Measurements from ENCODE around the gene CD40.

The CD40 gene

DNA sequence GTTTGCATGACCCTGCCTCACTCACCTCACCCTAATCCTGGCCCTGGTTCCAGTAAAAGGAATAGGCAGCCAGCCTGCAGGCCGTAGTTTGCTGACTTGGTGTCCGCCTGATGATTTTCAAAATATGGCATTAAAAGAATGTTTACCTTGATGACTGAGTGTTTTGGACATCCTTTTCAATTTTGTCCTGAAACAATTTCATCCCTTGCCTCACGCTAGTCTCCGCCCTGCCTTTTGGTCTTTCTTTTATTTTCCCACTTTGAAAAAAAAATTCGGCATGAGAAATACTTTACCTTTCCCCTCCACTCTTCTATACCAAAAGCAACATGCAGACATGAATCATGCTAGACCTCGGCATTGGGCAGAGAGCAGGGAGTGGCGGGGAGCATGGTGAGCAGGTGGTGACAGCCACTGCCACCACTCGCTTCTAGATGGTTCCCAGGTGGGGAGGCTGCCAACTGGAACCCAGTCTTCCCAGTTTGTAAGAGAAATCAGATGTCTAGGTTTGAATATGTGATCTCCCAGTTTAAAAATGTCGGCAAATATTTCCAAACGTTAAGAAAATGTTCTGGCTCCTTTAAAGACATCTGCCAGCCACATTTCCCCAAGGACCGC lies 9.4 kb downstream of the CD40 start:
- CTCF ChIA-PET, result interaction anchor here (1.8 to 5.7 kb wide), 4 partner anchors 8 to 105 kb away, joined by 6 to 45 read pairs (median 24); partner anchors contain the start of gene CD40
- POLR2A ChIA-PET, result no interaction called here
- TF ChIP-seq CTCF (IDR thresholded peaks at IDR 0.05; ENCODE audit: control extremely low read depth, extremely low read depth, low read depth, missing control alignments), result no peak
- no peak for DNase-seq (ENCODE audit: extremely low spot score)

- CTCF ChIA-PET, result interaction anchor here (0.8 to 5.7 kb wide), 12 partner anchors 9 to 221 kb away, joined by 3 to 45 read pairs (median 6); partner anchors contain the start of genes CD40 and ZNF335
- TF ChIP-seq CTCF (IDR thresholded peaks at IDR 0.05; ENCODE audit: control extremely low read depth, extremely low read depth, low read depth, missing control alignments), result peak; percentile 58
- POLR2A ChIA-PET, result no interaction called here
- no peak for DNase-seq (ENCODE audit: extremely low spot score)
Measured at GRCh38 chr20:46128310-46129151, 10.4 kb downstream of the CD40 start.

GRCh38 chr20:46129955-46130481 lies 11.9 kb downstream of the CD40 start:
- ChIA-PET CTCF (interaction anchor here (0.7 to 5.7 kb wide), 14 partner anchors 9 to 219 kb away, joined by 3 to 45 read pairs (median 4); partner anchors contain the start of genes CD40 and ZNF335), POLR2A (no interaction called here)
- DNase-seq (ENCODE audit: extremely low spot score), result no peak
- no peak for TF ChIP-seq CTCF (IDR thresholded peaks at IDR 0.05; ENCODE audit: control extremely low read depth, extremely low read depth, low read depth, missing control alignments)

DNA sequence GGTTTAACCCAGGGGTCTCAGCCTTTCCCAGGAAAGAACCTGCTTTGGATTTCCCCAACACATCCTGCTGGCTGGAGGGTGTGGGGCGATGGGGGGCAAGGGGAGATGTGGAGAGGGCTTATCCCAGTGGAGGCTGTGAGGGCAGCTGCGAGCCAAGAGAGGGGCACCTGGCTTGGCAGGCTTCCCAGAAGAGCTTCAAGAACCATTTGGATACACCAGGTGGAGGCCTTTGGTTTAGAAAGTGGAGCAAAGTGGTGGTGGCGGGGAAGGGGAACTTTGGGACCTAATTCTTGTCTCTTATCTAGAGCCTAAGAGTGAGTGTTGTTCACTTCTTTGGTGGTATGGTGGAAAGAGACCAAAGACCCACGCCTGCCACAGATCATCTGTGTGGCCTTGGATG lies 12.4 kb downstream of the CD40 start:
- TF ChIP-seq CTCF (IDR thresholded peaks at IDR 0.05; ENCODE audit: control extremely low read depth, extremely low read depth, low read depth, missing control alignments), result no peak
- CTCF ChIA-PET, result interaction anchor here (1.1 to 5.7 kb wide), 8 partner anchors 8 to 219 kb away, joined by 3 to 45 read pairs (median 15); partner anchors contain the start of gene CD40
- POLR2A ChIA-PET, result no interaction called here
- no peak for DNase-seq (ENCODE audit: extremely low spot score)

GRCh38 chr20:46131396-46131795 lies 13.3 kb downstream of the CD40 start:
- DNase-seq (ENCODE audit: extremely low spot score), result no peak
- no peak for TF ChIP-seq CTCF (IDR thresholded peaks at IDR 0.05; ENCODE audit: control extremely low read depth, extremely low read depth, low read depth, missing control alignments)
- ChIA-PET CTCF (interaction anchor here (1.0 to 5.7 kb wide), 18 partner anchors 8 to 224 kb away, joined by 3 to 45 read pairs (median 6); partner anchors contain the start of gene CD40), POLR2A (no interaction called here)

DNA sequence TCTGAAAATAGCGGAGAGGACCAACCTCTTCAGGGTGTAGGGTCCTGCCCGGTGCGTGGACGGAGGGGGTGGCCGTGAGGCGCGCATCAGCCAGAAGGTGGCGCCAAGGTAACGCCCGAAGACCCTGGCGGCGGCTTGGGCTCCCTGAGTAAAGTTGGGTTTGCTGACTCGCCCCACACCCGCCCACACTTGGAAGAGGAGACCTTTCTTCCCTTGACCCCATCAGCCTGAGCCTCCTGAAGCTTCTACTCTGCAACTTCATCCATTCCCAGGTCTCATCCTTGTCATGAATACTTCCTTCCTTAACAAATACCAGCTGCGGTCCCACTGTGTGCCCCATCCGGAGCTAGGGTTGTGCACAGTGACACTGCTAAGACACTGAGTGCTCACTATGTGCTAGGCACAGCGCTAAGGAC lies 14.6 kb downstream of the CD40 start:
- POLR2A ChIA-PET, result no interaction called here
- peak; percentile 83 for DNase-seq (ENCODE audit: extremely low spot score)
- CTCF ChIA-PET, result interaction anchor here (0.6 to 5.7 kb wide), 33 partner anchors 8 to 305 kb away, joined by 3 to 45 read pairs (median 4); partner anchors contain the start of gene CD40
- peak; percentile 90 for TF ChIP-seq CTCF (IDR thresholded peaks at IDR 0.05; ENCODE audit: control extremely low read depth, extremely low read depth, low read depth, missing control alignments)

Data from GM10248 (cell line).